ENCODE measurements around the gene SPINT3.

Gene SPINT3

GRCh38 chr20:45552456-45552855 lies 37.0 kb upstream of the SPINT3 start:
- no peak for TF ChIP-seq YY1 (IDR thresholded peaks at IDR 0.05; ENCODE audit: low read depth)
- TF ChIP-seq NFIC (IDR thresholded peaks at IDR 0.05), result no peak
- no peak for TF ChIP-seq CREB1 (IDR thresholded peaks at IDR 0.05; ENCODE audit: low read depth)
- TF ChIP-seq EGR1 (IDR thresholded peaks at IDR 0.05), result no peak
- TF ChIP-seq ZBTB7A (IDR thresholded peaks at IDR 0.05; ENCODE audit: low read depth), result no peak
- no peak for TF ChIP-seq USF1 (IDR thresholded peaks at IDR 0.05)
- no peak for TF ChIP-seq MAX (IDR thresholded peaks at IDR 0.05)
- no peak for TF ChIP-seq TAF1 (IDR thresholded peaks at IDR 0.05; ENCODE audit: low read depth)
- no peak for TF ChIP-seq REST (IDR thresholded peaks at IDR 0.05; ENCODE audit: low read depth)
- no peak for TF ChIP-seq TEAD4 (IDR thresholded peaks at IDR 0.05)
- TF ChIP-seq FOXM1 (IDR thresholded peaks at IDR 0.05; ENCODE audit: borderline replicate concordance, low read depth), result no peak
- no peak for TF ChIP-seq CEBPB (IDR thresholded peaks at IDR 0.05)
- no peak for TF ChIP-seq RAD21 (IDR thresholded peaks at IDR 0.05; ENCODE audit: low read depth)
- TF ChIP-seq TCF12 (IDR thresholded peaks at IDR 0.05; ENCODE audit: low read depth), result no peak
- no peak for TF ChIP-seq EP300 (IDR thresholded peaks at IDR 0.05; ENCODE audit: borderline replicate concordance)

GRCh38 chr20:45550765-45551164 lies 35.3 kb upstream of the SPINT3 start:
- no peak for TF ChIP-seq MAX (IDR thresholded peaks at IDR 0.05)
- TF ChIP-seq REST (IDR thresholded peaks at IDR 0.05; ENCODE audit: low read depth), result no peak
- no peak for TF ChIP-seq CEBPB (IDR thresholded peaks at IDR 0.05)
- TF ChIP-seq TEAD4 (IDR thresholded peaks at IDR 0.05), result no peak
- no peak for TF ChIP-seq EP300 (IDR thresholded peaks at IDR 0.05; ENCODE audit: borderline replicate concordance)
- TF ChIP-seq USF1 (IDR thresholded peaks at IDR 0.05), result no peak
- no peak for TF ChIP-seq CREB1 (IDR thresholded peaks at IDR 0.05; ENCODE audit: low read depth)
- TF ChIP-seq TAF1 (IDR thresholded peaks at IDR 0.05; ENCODE audit: low read depth), result no peak
- no peak for TF ChIP-seq FOXM1 (IDR thresholded peaks at IDR 0.05; ENCODE audit: borderline replicate concordance, low read depth)
- no peak for TF ChIP-seq EGR1 (IDR thresholded peaks at IDR 0.05)
- TF ChIP-seq TCF12 (IDR thresholded peaks at IDR 0.05; ENCODE audit: low read depth), result no peak
- TF ChIP-seq YY1 (IDR thresholded peaks at IDR 0.05; ENCODE audit: low read depth), result no peak
- no peak for TF ChIP-seq NFIC (IDR thresholded peaks at IDR 0.05)
- TF ChIP-seq ZBTB7A (IDR thresholded peaks at IDR 0.05; ENCODE audit: low read depth), result no peak
- TF ChIP-seq RAD21 (IDR thresholded peaks at IDR 0.05; ENCODE audit: low read depth), result no peak

GRCh38 chr20:45548410-45548809 lies 33.0 kb upstream of the SPINT3 start:
- TF ChIP-seq EGR1 (IDR thresholded peaks at IDR 0.05) (no peak), USF1 (IDR thresholded peaks at IDR 0.05) (no peak), REST (IDR thresholded peaks at IDR 0.05; ENCODE audit: low read depth) (no peak), EP300 (IDR thresholded peaks at IDR 0.05; ENCODE audit: borderline replicate concordance) (no peak), NFIC (IDR thresholded peaks at IDR 0.05) (no peak), TAF1 (IDR thresholded peaks at IDR 0.05; ENCODE audit: low read depth) (no peak), FOXM1 (IDR thresholded peaks at IDR 0.05; ENCODE audit: borderline replicate concordance, low read depth) (no peak), CREB1 (IDR thresholded peaks at IDR 0.05; ENCODE audit: low read depth) (no peak), MAX (IDR thresholded peaks at IDR 0.05) (no peak), RAD21 (IDR thresholded peaks at IDR 0.05; ENCODE audit: low read depth) (no peak), YY1 (IDR thresholded peaks at IDR 0.05; ENCODE audit: low read depth) (no peak), CEBPB (IDR thresholded peaks at IDR 0.05) (no peak)

Measured in Ishikawa (cell line).